Measurements from ENCODE around the gene SELP. TPM values are rescaled to one million over a fixed set of nuclear protein-coding genes. Genes with fewer than 3 reads are reported as not detected.

Gene SELP
- total RNA-seq, 1 experiment from 2014 or later = 0.17 TPM

- Mint-ChIP-seq H3K4me1 (no peaks in the 10 kb centered on the region), H3K36me3 (peaks cover 13% of the 10 kb centered on the region)
- CTCF ChIA-PET = no interaction called here
Measured at GRCh38 chr1:169631249-169631648, 1.3 kb upstream of the SELP start.

GRCh38 chr1:169624912-169625311 is 5.0 kb downstream of the SELP start:
- no peak for DNase-seq (ENCODE audit: low spot score)
- no peaks in the 10 kb centered on the region for H3K36me3 Mint-ChIP-seq
- POLR2A ChIA-PET = no interaction called here
- no peak for ATAC-seq
- no peaks in the 10 kb centered on the region for H3K9me3 Mint-ChIP-seq
- no peak overlapping the region for H3K27ac Mint-ChIP-seq
- no peaks in the 10 kb centered on the region for H3K27me3 Mint-ChIP-seq (ENCODE audit: low read depth)
- no peak overlapping the region for H3K4me3 Mint-ChIP-seq
- no peaks in the 10 kb centered on the region for H3K4me1 Mint-ChIP-seq
- CTCF ChIA-PET = no interaction called here
- TF ChIP-seq FOXJ3 (CRISPR knock-in tag; IDR thresholded peaks at IDR 0.05; ENCODE audit: borderline replicate concordance) (no peak), ZNF317 (CRISPR knock-in tag; IDR thresholded peaks at IDR 0.05; ENCODE audit: borderline replicate concordance, low read depth) (no peak), MLX (CRISPR knock-in tag; IDR thresholded peaks at IDR 0.05) (no peak), ERG (CRISPR knock-in tag; IDR thresholded peaks at IDR 0.05) (no peak)

More at GRCh38 chr1:169631249-169631648, 1.3 kb upstream of the SELP start:
- no peak for ATAC-seq
- Mint-ChIP-seq H3K4me3 (no peak overlapping the region), H3K9me3 (peaks cover 27% of the 10 kb centered on the region), H3K27me3 (ENCODE audit: low read depth) (peaks cover 5% of the 10 kb centered on the region; the same call in 1 of the 2 replicates), H3K27ac (no peak overlapping the region)
- POLR2A ChIA-PET = no interaction called here
- no peak for TF ChIP-seq OVOL2 (CRISPR knock-in tag; IDR thresholded peaks at IDR 0.05; ENCODE audit: borderline replicate concordance)
- TF ChIP-seq NFE2L1 (CRISPR knock-in tag; IDR thresholded peaks at IDR 0.05) = no peak
- no peak for TF ChIP-seq ZBTB43 (CRISPR knock-in tag; IDR thresholded peaks at IDR 0.05)
- no peak for TF ChIP-seq SOX15 (CRISPR knock-in tag; IDR thresholded peaks at IDR 0.05)
- TF ChIP-seq ARID4B (CRISPR knock-in tag; IDR thresholded peaks at IDR 0.05; ENCODE audit: borderline replicate concordance) = no peak
- no peak for TF ChIP-seq ATF1 (CRISPR knock-in tag; IDR thresholded peaks at IDR 0.05)
- TF ChIP-seq JAZF1 (CRISPR knock-in tag; IDR thresholded peaks at IDR 0.05) = no peak
- no peak for TF ChIP-seq JUN (CRISPR knock-in tag; IDR thresholded peaks at IDR 0.05)
- no peak for TF ChIP-seq FOXP1 (CRISPR knock-in tag; IDR thresholded peaks at IDR 0.05; ENCODE audit: borderline replicate concordance)
- TF ChIP-seq ZNF232 (CRISPR knock-in tag; IDR thresholded peaks at IDR 0.05) = no peak
- no peak for TF ChIP-seq TP53 (CRISPR knock-in tag; IDR thresholded peaks at IDR 0.05)
- no peak for TF ChIP-seq CDX4 (CRISPR knock-in tag; IDR thresholded peaks at IDR 0.05; ENCODE audit: borderline replicate concordance)
- no peak for TF ChIP-seq ZNF263 (CRISPR knock-in tag; IDR thresholded peaks at IDR 0.05; ENCODE audit: low read depth)
- TF ChIP-seq HMGXB4 (CRISPR knock-in tag; IDR thresholded peaks at IDR 0.05) = no peak
- no peak for TF ChIP-seq ZNF396 (CRISPR knock-in tag; IDR thresholded peaks at IDR 0.05; ENCODE audit: borderline replicate concordance)
- TF ChIP-seq MYBL2 (CRISPR knock-in tag; IDR thresholded peaks at IDR 0.05) = no peak
- no peak for DNase-seq (ENCODE audit: low spot score)
